HG03442 (cell line): ENCODE results near the gene MRPS11.
A peak's percentile ranks its signal among the peaks of the same experiment; 100 is the strongest.
"Not testable (repeated sequence)": the region's sequence is repeated elsewhere in the genome, so short reads cannot be mapped to it uniquely, and the experiment has no call there.

Experiments
- ATAC-seq: cut with Tn5 transposase; IDR thresholded peaks from one replicate; pipeline ENCODE4 v1.9.1; 2021; ENCODE audit warnings: mild to moderate bottlenecking, moderate library complexity; ENCODE audit not compliant: unreplicated experiment

The MRPS11 gene

DNA sequence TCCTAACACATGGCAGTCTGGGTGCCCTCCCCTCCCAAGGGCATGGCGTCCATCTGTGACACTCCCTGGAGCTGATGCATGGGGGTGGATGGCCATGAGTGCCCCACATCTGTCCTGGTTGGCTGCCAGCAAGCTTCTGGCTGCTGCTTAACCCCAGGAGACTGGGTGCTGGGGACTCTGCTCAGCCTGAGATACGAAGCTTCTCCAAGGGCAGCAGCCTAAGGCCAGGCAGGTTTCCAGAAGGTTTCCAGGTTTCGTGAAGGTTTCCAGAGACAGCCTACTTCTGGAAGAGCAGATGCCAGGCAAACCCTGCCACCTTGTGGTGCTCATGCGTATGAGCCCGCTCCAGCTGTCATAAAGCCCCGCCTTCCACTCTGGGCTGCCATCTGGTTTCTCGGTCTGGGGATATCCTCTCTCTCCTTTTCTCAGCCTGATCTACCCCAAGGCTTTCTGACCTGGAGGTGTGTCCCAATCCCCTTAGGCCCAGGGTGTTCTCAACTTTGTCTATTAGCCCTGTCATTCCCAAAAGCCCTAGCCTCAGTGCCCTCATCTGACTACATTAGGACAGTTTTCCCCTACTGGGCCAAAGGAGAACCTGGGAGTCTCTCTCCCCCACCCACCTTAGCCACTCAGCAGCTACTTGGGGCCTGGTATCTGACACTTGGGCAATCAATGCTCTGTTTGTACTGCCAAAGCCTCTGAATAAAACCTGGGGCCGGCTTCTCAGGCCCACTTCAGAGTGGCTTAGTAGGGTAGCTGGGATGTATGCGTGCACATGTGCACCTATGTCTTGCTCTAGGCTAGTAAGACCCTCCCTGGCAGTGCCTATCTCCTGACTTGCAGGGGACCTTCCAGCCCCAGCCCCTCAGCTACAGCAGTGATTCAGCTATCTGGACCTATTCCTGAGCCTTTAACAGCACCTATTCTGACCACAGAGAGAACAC, 12.4 kb upstream of the MRPS11 start:
- peak; percentile 89 for ATAC-seq

GRCh38 chr15:88456733-88457132, 10.8 kb upstream of the MRPS11 start:
- ATAC-seq = no peak

- ATAC-seq = no peak
These were observed 3.5 kb upstream of the MRPS11 start for GRCh38 chr15:88463870-88464532.

GRCh38 chr15:88465633-88466224, 1.8 kb upstream of the MRPS11 start:
- no peak for ATAC-seq

GRCh38 chr15:88467935-88468528, 524 bp downstream of the MRPS11 start:
- no peak for ATAC-seq

DNA sequence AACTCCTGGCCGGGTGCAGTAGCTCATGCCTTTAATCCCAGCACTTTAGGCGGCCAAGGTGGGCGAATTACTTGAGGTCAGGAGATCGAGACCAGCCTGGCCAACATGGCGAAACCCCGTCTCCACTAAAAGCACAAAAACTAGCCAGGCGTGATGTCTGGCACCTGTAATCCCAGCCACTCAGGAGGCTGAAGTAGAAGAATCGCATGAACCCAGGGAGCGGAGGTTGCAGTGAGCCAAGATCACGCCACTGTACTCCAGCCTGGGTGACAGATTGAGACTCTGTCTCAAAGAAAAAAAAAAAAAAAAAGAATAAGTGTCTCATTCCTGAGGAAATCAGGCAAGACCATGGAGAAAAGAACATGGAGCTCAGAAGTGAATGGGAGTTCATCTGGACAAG, 1.2 kb downstream of the MRPS11 start:
- ATAC-seq = not testable (repeated sequence)

DNA sequence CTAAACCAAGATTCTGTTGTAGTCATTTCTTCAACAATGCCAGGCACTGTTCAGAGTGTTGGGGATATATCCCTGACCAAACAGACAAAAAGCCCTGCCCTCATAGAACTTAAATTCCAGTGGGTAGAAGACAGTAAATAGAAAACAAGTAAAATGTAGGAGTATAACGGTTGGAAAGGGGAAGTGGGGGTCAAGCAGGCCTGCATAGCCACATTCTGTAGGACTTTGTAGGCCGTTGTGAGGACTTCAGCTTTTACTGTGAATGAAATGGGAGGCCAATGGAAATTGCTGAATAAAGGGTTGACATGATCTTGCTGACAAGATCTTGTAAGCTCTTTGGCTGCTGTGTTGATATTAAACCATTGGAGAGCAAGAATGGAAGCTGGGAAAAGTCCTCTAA, 1.8 kb downstream of the MRPS11 start:
- no peak for ATAC-seq

DNA sequence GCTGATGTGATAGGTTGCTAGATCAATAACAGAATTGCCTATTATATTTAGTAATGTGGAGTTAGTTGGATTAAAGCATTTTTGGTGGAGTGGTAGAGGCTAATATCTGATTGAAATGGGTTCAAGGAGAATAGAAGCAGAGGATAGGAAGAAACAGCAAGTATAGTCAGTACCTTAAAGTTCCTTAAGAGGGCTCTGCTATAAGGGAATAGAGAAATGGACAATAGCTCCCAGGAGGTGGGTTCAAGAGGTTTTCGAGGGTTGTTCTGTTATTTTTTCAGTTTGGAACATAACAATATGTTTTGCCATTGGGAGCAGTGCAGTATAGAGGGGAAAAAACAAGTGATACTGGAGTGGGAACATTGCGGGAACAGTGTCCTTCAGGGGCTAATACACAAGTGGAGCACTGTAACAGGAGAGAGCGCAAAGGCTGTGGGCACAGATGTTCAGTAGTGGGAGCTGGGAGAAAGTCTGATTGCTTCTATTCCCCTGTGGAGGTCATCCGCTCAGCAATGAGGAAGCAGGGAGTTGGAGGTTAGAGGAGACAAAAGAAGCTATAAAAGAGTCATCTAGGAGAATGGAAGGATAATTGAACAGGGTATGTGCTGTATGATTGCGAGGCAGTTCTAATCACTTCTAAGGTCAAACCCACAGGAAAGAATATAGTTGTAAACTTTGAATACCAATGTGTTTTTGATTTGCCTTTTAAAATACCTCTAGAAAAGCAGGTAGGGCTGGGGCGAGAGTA, 3.3 kb downstream of the MRPS11 start:
- ATAC-seq = no peak

DNA sequence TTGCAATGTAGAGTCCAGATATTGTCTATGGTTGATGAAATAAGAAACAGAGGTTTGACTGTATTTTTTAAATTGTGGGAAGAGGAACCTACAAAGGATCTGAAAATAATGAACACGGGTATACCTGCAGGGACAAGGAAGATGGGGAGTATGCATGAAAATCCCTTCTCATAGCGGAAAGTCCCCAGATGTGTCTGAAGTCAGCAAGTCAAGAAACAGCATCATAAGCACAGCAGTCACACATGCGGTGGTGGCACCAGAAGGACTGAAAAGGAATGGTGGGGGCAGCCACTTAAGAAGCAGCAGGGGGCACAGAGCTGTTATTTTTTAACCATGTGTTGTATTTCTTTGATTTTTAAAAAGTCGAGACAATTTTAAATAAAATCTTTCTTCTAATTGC, 4.7 kb downstream of the MRPS11 start:
- ATAC-seq = no peak

- not testable (repeated sequence) for ATAC-seq
These were observed 6.3 kb downstream of the MRPS11 start for GRCh38 chr15:88473661-88474293.

DNA sequence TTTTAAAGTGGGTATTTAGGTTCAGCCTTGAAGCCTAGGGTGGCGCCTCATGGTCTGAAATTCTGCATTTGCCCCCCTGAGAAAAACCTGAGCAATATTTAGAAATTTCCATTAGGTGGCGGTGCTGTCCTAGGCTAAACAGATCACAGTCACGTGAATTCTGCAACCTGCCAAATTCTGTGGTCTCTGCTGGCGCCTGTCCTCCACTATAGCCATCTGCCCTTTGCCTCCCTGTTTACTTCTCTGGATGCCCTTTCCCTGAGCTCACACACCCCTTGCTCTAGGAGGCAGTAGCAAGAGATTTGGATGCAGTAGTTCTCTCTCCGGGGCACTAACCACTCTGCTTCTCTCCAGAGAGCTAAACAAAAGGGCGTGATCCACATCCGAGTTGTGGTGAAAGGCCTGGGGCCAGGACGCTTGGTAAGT, 9.1 kb downstream of the MRPS11 start:
- ATAC-seq = no peak

DNA sequence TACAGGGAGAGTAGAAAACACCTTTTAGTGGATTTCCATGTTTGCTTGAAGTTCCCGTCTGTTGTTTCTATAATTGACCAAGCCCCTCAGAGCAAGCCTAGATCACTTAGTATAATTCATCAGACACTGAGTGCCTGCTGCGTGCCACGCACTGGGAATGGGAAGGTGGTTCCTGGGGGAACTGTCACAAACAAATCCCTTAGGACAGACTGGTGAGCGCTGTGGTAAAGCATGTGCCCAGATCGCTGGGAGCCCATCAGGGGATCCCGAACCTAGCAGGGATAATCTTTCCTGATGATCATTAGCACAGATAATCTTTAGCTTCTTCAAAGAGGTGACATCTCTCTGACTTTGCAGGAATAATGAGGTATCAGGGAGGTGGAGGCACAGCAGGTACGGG, 9.6 kb downstream of the MRPS11 start:
- no peak for ATAC-seq

DNA sequence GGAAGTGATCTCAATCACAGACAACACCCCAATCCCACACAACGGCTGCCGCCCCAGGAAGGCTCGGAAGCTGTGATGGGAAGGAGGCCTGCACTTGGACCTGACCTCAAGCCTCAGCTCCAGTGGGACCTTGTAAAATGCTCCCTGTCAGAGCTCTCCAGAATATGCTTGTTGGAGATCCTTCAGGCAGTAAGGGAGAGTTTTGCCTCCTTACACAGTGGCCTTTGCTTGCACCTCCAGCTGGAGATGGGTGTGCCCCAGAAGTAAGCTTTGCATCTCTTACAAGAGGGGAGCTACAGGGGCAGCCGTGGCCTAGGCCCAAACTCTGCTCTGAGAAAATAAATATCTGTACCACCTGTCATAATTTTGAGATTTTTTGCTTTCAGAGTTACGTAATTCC, 10.4 kb downstream of the MRPS11 start:
- ATAC-seq = no peak

- no peak for ATAC-seq
These were observed 11.7 kb downstream of the MRPS11 start for GRCh38 chr15:88479169-88479568.

DNA sequence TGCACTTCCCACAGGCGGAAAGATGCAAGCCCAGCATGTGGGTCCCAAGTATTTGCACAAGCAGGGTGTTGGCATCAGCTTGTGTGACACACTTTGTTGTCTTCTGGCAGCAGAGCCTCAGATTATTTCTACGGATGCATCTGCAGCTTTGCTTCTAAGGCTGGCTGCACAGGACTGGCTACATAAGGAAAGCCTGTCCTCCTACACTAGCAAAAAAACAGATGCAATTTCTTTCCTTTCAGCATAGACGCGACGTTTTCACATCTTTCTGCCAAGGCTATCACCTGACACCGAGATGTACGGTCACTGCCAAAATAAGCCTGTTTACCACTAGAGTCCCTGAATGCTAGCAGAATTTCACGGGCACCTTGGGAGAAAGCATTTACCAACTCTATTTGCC, 13.5 kb downstream of the MRPS11 start:
- no peak for ATAC-seq

DNA sequence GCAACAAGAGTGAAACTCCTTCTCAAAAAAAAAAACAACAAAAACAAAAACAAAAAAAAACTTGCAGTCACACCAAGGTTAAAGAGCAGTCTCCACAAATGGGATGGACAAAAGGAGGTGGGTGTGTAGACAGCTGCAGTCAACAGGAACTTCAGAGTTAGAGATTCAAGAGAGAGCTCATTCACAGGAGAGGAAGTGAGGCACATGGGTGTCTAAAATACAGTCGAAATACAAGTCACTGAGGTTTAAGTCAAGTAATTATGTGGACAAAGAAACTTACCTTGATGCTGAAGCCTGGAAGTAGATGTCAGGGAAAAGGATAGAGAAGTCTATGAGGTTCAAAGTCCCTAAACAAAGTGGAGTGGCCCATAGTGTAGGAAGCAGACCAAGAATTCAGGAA, 14.8 kb downstream of the MRPS11 start:
- ATAC-seq = no peak

- ATAC-seq = no peak
These were observed 17.3 kb downstream of the MRPS11 start for GRCh38 chr15:88484682-88485331.

DNA sequence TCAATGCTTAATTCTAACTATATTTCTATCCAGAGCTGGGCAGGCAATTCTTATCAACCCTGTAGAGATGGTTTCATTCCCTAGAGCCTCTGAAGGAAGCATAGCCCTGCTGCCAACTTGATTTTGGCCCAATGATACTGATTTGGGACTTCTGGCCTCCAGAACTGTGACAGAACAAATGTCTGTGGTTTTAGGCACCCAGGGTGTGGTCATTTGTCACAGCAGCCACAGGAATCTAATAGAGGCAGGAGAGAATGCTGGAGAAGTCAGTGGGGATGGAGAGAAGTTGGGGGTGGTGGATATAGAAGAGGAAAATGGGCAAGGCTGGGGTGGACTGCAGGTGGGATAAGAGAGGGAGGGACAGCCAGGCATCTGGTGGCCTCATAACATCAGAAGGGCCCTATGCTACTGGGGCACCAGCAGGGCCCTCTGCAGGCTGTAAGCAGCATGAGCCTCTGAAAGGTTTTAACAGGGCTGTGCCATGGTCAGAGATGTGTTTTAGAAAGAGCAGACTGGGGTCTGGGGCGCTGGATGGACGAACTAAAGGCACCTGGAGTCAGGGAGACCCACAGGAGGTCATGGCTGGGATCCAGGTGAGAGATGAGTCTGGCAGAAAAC, 19.8 kb downstream of the MRPS11 start:
- no peak for ATAC-seq

GRCh38 chr15:88487796-88488523, 20.5 kb downstream of the MRPS11 start:
- ATAC-seq = no peak
